Erythroblast (primary cell): ENCODE data around the gene CACNA1E.

Experiments
- DNase-seq, 2 experiments: peaks; one replicate each; lab custom pipeline; 2025; lab: John Stamatoyannopoulos, UW
- GATA1 ChIP-seq: IDR thresholded peaks from 2 replicates; pipeline ENCODE4 v1.6.1; 2011; ENCODE audit warnings: low read depth, mild to moderate bottlenecking, control low read depth, low read length, moderate library complexity
- POLR2A ChIP-seq: IDR thresholded peaks from 2 replicates; pipeline ENCODE4 v1.6.1; 2011; ENCODE audit warnings: mild to moderate bottlenecking, low read length

The CACNA1E gene

DNA sequence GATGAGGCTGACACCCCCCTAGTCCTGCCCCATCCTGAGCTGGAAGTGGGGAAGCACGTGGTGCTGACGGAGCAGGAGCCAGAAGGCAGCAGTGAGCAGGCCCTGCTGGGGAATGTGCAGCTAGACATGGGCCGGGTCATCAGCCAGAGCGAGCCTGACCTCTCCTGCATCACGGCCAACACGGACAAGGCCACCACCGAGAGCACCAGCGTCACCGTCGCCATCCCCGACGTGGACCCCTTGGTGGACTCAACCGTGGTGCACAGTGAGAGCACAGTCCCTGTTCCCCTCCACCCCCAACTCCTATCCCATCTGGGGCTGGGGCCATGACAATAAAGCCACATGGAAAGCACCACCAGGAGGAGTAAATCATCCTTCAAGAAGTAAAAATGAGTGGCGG, 250.2 kb downstream of the CACNA1E start:
- no peak for TF ChIP-seq POLR2A
- no peak for TF ChIP-seq GATA1
- no peak for DNase-seq

- DNase-seq, result no peak
- TF ChIP-seq POLR2A, result no peak
These were observed 253.7 kb downstream of the CACNA1E start for GRCh38 chr1:181737056-181737455.

DNA sequence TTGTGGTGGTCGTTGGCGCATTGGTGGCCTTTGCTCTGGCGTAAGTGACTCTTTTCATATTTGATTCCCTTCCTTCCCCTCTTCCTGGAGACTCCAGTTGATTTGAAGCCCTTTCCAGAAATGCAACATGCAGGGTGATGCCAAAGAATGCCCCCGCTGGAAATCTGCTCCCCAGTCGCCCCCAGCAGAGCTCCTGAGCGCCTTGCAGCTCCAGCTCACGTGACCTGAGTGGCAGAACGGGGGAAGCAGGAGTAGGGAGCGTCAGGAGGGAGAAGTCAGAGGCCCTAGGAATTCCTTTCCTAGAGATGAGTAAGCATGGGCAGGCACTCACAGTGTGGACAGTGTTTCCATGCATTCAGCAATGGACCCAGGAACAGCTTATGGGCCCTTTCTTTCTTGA, 255.9 kb downstream of the CACNA1E start:
- TF ChIP-seq POLR2A (no peak), GATA1 (no peak)
- no peak for DNase-seq

DNA sequence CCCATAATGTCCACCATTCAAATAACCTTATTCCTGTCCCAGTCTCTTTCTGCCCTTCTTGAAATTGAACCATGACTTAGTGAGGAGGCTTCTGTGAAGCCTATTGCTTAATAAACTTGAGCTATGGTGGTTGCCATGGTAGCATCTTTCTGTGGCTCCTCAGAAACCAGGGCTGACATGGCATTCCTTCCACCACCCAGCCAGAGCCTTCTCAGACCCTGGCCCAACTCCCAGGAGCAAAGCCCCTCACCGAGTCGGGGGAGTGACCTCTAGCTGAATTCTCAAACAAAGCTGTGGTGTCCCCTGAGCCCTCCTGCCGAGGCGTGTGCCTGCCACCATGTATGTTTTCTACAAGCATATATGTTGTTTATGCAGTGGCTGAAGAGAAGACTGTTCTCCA, 259.1 kb downstream of the CACNA1E start:
- no peak for DNase-seq
- TF ChIP-seq POLR2A (no peak), GATA1 (no peak)

GRCh38 chr1:181743878-181744312, 260.6 kb downstream of the CACNA1E start:
- DNase-seq, result no peak
- TF ChIP-seq POLR2A (no peak), GATA1 (no peak)

- TF ChIP-seq GATA1 (no peak), POLR2A (no peak)
- no peak for DNase-seq
These were observed 262.9 kb downstream of the CACNA1E start for GRCh38 chr1:181746224-181746623.

DNA sequence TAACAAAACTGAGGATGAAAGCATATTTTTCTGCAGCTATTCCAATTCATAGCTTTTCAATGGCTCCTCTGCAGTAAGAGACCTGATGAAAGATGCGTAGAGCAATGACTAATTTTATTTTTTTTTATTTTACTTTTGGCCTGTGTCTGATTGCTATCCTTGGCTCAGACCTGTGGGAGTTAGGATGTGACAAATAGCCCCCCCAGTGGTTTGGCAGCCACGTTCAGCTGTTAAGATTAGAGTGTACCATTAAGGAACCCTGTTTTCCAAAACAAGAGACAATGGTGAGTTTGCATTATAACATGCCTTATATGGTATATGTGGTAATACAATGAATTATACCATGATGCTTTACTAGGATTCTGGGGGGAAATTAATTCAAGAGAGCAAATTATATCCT, 264.7 kb downstream of the CACNA1E start:
- no peak for DNase-seq
- TF ChIP-seq POLR2A (no peak), GATA1 (no peak)

- TF ChIP-seq POLR2A, result no peak
- TF ChIP-seq GATA1, result no peak
- no peak for DNase-seq
These were observed 270.8 kb downstream of the CACNA1E start for GRCh38 chr1:181754103-181754502.

GRCh38 chr1:181759481-181759880, 276.2 kb downstream of the CACNA1E start:
- no peak for TF ChIP-seq POLR2A
- no peak for TF ChIP-seq GATA1
- no peak for DNase-seq

DNA sequence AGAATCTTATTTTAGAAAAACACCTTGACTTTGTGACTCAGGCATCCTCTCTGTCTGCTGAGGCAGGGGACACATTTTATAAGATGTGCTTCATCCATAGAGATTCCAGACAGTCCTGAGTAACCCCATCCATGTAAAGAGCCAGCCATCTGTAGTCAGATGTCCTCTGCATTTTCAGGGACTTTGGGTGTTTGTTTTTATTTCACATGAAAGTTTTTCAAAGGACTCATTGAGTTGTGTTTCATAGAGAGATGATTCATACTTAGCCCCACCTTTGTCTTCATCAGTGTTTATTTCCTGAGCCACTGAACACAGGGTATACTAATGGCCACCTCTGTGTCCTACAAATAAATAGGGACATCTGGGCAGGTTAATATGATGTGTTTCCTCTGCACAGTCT, 280.4 kb downstream of the CACNA1E start:
- no peak for DNase-seq

GRCh38 chr1:181765451-181766026, 282.2 kb downstream of the CACNA1E start:
- DNase-seq, result no peak
- TF ChIP-seq GATA1 (no peak), POLR2A (no peak)

More for the DNA sequence above, 280.4 kb downstream of the CACNA1E start:
- no peak for TF ChIP-seq POLR2A
- no peak for TF ChIP-seq GATA1

DNA sequence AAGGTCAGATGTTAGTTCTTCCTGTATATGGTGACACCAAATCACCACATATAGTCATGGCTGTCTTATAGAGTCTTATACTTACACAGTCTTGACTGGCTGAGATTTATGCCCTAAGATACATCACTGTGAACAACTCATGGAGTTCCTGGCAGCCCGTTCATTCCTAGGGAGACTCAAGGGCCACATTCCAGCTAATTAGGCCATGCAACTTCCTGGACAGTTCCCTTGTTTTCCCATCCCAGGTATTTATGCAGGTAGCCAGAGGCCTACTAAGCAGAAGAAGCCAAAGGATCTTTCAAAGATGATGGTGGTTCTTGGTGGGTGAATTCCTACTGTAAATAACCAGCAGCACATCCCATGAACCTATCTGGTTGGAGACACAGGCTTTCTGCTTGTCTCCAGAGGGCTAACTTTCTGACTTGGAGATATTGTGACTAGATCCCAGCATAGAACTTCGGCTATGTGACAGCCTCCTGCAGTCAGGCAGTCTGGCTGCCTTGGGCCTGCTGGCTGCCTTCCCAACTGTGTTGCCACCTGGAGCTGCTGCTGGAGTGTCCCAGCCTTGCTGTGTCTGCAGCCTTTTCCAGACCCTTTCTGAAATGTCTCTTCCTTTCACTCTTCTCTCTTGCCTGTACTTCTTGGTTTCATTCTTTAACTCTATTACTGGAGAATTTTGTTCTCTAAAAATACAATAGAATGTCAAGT, 283.8 kb downstream of the CACNA1E start:
- no peak for DNase-seq
- no peak for TF ChIP-seq POLR2A
- no peak for TF ChIP-seq GATA1

DNA sequence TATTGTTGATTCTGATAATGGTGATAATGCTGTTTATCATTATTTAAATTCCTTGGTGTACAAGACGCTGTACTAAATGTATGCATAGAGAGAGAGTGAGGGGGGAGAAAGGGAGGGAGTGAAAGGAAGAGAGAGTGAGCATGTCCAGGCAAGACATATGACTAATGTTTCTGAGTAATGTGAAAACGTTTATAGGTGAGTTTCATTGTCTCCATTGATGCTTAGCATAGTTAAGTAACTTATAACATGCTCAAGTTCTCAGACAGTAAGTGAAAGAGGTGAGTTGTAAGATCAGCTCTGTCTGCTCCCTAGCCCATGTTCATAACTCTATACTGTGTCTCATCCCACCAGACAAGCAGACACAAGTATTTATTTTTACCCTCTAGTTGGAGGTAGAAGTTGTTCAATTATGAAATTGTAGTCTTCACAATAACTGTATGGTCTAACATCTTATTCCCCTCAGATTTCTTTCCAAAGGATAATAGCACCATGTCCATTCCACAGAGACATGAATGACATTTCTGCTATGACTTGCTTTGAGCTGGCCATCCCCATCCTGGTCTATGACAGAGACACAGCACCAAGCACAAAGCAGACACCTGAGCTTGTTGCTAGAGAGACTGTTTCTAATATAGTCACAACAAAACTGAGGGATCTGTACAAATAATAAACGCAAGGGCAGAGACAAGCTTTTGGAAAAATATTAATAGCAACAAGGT, 285.1 kb downstream of the CACNA1E start:
- TF ChIP-seq POLR2A, result no peak
- TF ChIP-seq GATA1, result no peak
- no peak for DNase-seq

- DNase-seq, result no peak
- TF ChIP-seq GATA1 (no peak), POLR2A (no peak)
These were observed 285.6 kb downstream of the CACNA1E start for GRCh38 chr1:181768930-181769280.

GRCh38 chr1:181769846-181770245, 286.5 kb downstream of the CACNA1E start:
- TF ChIP-seq GATA1 (no peak), POLR2A (no peak)

More at GRCh38 chr1:181769846-181770245, 286.5 kb downstream of the CACNA1E start:
- DNase-seq, result no peak
